Upper lobe of left lung (tissue), 6 donors: ENCODE measurements around the gene HS3ST6. TPM values are rescaled to one million over a fixed set of nuclear protein-coding genes. Genes with fewer than 3 reads are reported as not detected.
"Not testable (repeated sequence)": the region's sequence is repeated elsewhere in the genome, so short reads cannot be mapped to it uniquely, and the experiment has no call there.

Experiments
- ATAC-seq, 2 donors: fragments of 200-7000 bp; cut with Tn5 transposase; one replicate each; pipeline ENCODE4 v1.9.1; 2022; ENCODE audit warnings: mild to moderate bottlenecking in 2 of 2, moderate library complexity in 2 of 2; ENCODE audit not compliant: low FRiP score in 2 of 2
- DNase-seq, 2 donors: peaks; one replicate each; pipeline ENCODE4 v3.0.0-alpha.2; 2019 to 2020
- H3K27ac ChIP-seq, 4 donors: fragments of 200-600 bp; sonication (generic); one replicate each; pipeline ENCODE4 v1.5.1; 2016 to 2019
- H3K27me3 ChIP-seq, 4 donors: fragments of 200-600 bp; sonication (generic); one replicate each; pipeline ENCODE4 v1.5.1; 2017 to 2019
- H3K36me3 ChIP-seq, 4 donors: fragments of 200-600 bp; sonication (generic); one replicate each; pipeline ENCODE4 v1.5.1; 2016 to 2019
- H3K4me1 ChIP-seq, 4 donors: fragments of 200-600 bp; sonication (generic); one replicate each; pipeline ENCODE4 v1.5.1; 2018 to 2019
- H3K4me3 ChIP-seq, 4 donors: fragments of 200-600 bp; sonication (generic); one replicate each; pipeline ENCODE4 v1.5.1; 2017 to 2019; ENCODE audit warnings: mild to moderate bottlenecking in 2 of 4, moderate library complexity in 1 of 4
- H3K9me3 ChIP-seq, 4 donors: fragments of 200-600 bp; sonication (generic); one replicate each; pipeline ENCODE4 v1.5.1; 2018 to 2019
- CTCF ChIP-seq, 6 experiments: fragments of 450-650 bp in 4 of 6; fragments of 200-600 bp in 2 of 6; sonication (generic) in 2 of 6; IDR thresholded peaks; one replicate each; pipeline ENCODE4 v1.5.1; 2016 to 2019; ENCODE audit warnings: antibody characterized with exemption in 6 of 6
- EP300 ChIP-seq, 4 donors: sonication (generic); formaldehyde crosslinking; IDR thresholded peaks; one replicate each; pipeline ENCODE4 v1.5.1; 2017; ENCODE audit warnings: antibody characterized with exemption in 4 of 4, control low read depth in 2 of 4
- POLR2A ChIP-seq, 4 donors: fragments of 450-650 bp; IDR thresholded peaks; one replicate each; pipeline ENCODE4 v1.5.1; 2016 to 2017; ENCODE audit warnings: antibody characterized with exemption in 4 of 4, mild to moderate bottlenecking in 2 of 4
- POLR2AphosphoS5 ChIP-seq, 2 donors: sonication (generic); formaldehyde crosslinking; IDR thresholded peaks; one replicate each; pipeline ENCODE4 v1.5.1; 2017; ENCODE audit warnings: antibody characterized with exemption in 2 of 2
- WGBS, 2 donors: methylation state at CpG; one replicate each; pipeline ENCODE4 v1.1.5; 2017 to 2018; 5-methylcytosine and 5-hydroxymethylcytosine counted together
- total RNA-seq, 6 donors: library from RNA; depleted of rRNA in 4 of 6; stranded (reverse); fragments of >200 nt in 4 of 6; gene quantifications; one replicate each; pipeline versions ENCODE4 v1.1.0 to v1.2.1, GENCODE V29; 2016 to 2021
- donor health status: DM: no; HTN: no; CAD: no; lungs with moderate emphysema.
- donor health status: DM: no; HTN: yes; CAD: no; lungs with severe emphysema.

Gene HS3ST6
- total RNA-seq, 6 donors from 2014 or later = 0.44 to 4.0 (median 0.95) TPM; not detected in 2

GRCh38 chr16:1959269-1960039, 41.2 kb upstream of the HS3ST6 start, which contains the start of gene NDUFB10:
NDUFB10 (plus strand) TSS chr16:1959538; CDS start chr16:1959625, 87 bp downstream.
- Histone ChIP-seq H3K27me3 (no peaks in the 10 kb centered on the region), H3K27ac (peak within 1 kb of the TSS; percentile 79 to 94 (median 90)), H3K4me3 (peak within 1 kb of the TSS; percentile 72 to 96 (median 94)), H3K36me3 (peaks cover 14 to 34% (median 23%) of the 10 kb centered on the region in 4 donors), H3K4me1 (peaks cover 21 to 43% (median 26%) of the 10 kb centered on the region in 4 donors), H3K9me3 (no peaks in the 10 kb centered on the region)
- 0 to 1% methylated on average over 23 to 71 of the region's 79 CpGs for WGBS, 2 donors
- DNase-seq = peak; percentile 95 to 99
- peak; percentile 95 to 98 for ATAC-seq
- TF ChIP-seq POLR2AphosphoS5 (IDR thresholded peaks at IDR 0.05) (peak; percentile 87 to 97), EP300 (IDR thresholded peaks at IDR 0.05) (no peak), CTCF (IDR thresholded peaks at IDR 0.05) (peak; percentile 60 to 92 (median 76)), POLR2A (IDR thresholded peaks at IDR 0.05) (peak in 3 of 4 donors; percentile 1 to 97 (median 97))

- ATAC-seq (peak; percentile 0 to 35), DNase-seq (no peak)
- Histone ChIP-seq H3K36me3 (peaks cover 14 to 32% (median 23%) of the 10 kb centered on the region in 4 donors), H3K27me3 (no peaks in the 10 kb centered on the region), H3K4me3 (peak overlapping the region in 3 of 4 donors; percentile 72 to 95 (median 94)), H3K9me3 (no peaks in the 10 kb centered on the region), H3K4me1 (peaks cover 21 to 38% (median 24%) of the 10 kb centered on the region in 4 donors), H3K27ac (peak overlapping the region; percentile 79 to 94 (median 90))
- no peak for TF ChIP-seq POLR2AphosphoS5 (IDR thresholded peaks at IDR 0.05)
- WGBS, 2 donors = 19 to 41% methylated on average over 8 to 13 of the region's 14 CpGs
These were observed 40.6 kb upstream of the HS3ST6 start for GRCh38 chr16:1958715-1959268.

- H3K27me3 ChIP-seq, ATAC-seq, H3K4me3 ChIP-seq, H3K9me3 ChIP-seq, H3K27ac ChIP-seq: not testable (repeated sequence)
- Histone ChIP-seq H3K4me1 (peaks cover 16 to 31% (median 20%) of the 10 kb centered on the region in 4 donors), H3K36me3 (peaks cover 14 to 25% (median 21%) of the 10 kb centered on the region in 4 donors)
- WGBS, 2 donors = 76 to 87% methylated on average over 7 to 10 of the region's 30 CpGs
- DNase-seq = peak in 1 of 2 donors; percentile 84
These were observed 39.9 kb upstream of the HS3ST6 start for GRCh38 chr16:1958143-1958491.

DNA sequence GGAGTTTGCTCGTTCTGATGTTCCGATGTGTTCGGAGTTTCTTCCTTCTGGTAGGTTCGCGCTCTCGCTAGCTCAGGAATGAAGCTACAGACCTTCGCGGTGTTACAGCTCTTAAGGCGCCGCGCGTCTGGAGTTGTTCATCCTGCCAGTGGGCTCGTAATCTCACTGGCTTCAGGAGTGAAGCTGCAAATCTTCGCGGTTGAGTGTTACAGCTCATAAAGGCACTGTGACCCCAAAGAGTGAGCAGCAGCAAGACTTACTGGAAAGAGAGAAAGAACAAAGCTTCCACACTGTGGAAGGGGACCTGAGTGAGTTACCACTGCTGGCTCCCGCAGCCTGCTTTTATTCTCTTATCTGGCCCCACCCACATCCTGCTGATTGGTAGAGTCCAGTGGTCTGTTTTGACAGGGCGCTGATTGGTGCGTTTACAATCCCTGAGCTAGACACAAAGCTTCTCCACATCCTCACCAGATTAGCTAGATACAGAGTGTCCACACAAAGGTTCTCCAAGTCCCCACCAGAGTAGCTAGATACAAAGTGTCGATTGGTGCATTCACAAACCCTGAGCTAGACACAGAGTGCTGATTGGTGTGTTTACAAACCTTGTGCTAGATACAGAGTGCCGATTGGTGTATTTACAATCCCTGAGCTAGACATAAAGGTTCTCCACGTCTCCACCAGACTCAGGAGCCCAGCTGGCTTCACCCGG, 39.4 kb upstream of the HS3ST6 start:
- peaks cover 13 to 27% (median 18%) of the 10 kb centered on the region in 4 donors for H3K4me1 ChIP-seq
- H3K36me3 ChIP-seq = peaks cover 14 to 20% (median 15%) of the 10 kb centered on the region in 4 donors
- DNase-seq, H3K4me3 ChIP-seq, H3K27me3 ChIP-seq, ATAC-seq, H3K9me3 ChIP-seq, H3K27ac ChIP-seq: not testable (repeated sequence)
- 88% methylated on average over 16 to 20 of the region's 22 CpGs for WGBS, 2 donors

- peak in 1 of 2 donors; percentile 50 for ATAC-seq
- no peak for TF ChIP-seq POLR2AphosphoS5 (IDR thresholded peaks at IDR 0.05)
- no peak for TF ChIP-seq EP300 (IDR thresholded peaks at IDR 0.05)
These were observed 35.5 kb upstream of the HS3ST6 start for GRCh38 chr16:1953734-1954133.

DNA sequence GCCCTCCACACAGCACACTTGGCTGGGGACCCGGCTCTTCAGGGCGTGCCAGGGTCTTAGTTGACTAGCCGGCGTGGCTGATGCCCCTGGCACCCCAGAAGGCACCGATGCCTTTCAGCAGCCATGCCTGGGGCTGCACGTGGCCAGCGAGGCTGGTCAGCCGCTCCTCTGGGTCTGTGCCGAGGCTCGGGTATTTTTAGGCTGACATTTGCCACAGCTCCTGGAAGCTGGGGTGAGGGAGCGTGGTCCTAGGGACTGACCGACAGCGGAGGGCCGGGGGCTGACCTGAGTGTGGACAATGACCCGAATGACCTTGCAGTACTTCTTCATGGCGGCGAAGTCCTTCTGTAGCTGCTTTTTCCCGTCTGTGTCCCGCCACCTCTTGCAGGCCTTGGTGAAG, 32.3 kb upstream of the HS3ST6 start:
- WGBS, 2 donors = 81 to 100% methylated on average over 2 to 19 of the region's 19 CpGs
- no peaks in the 10 kb centered on the region for H3K36me3 ChIP-seq
- no peak for ATAC-seq
- H3K27me3 ChIP-seq = no peaks in the 10 kb centered on the region
- H3K4me3 ChIP-seq = no peak overlapping the region
- TF ChIP-seq POLR2A (IDR thresholded peaks at IDR 0.05) = no peak
- no peak for TF ChIP-seq POLR2AphosphoS5 (IDR thresholded peaks at IDR 0.05)
- no peak for TF ChIP-seq CTCF (IDR thresholded peaks at IDR 0.05)
- no peak for TF ChIP-seq EP300 (IDR thresholded peaks at IDR 0.05)
- DNase-seq = no peak
- H3K27ac ChIP-seq = no peak overlapping the region
- H3K4me1 ChIP-seq = no peaks in the 10 kb centered on the region
- H3K9me3 ChIP-seq = no peaks in the 10 kb centered on the region

More at GRCh38 chr16:1953734-1954133, 35.5 kb upstream of the HS3ST6 start:
- 91 to 93% methylated on average over 13 to 21 of the region's 22 CpGs for WGBS, 2 donors
- no peaks in the 10 kb centered on the region for H3K36me3 ChIP-seq
- no peak overlapping the region for H3K4me3 ChIP-seq
- peaks cover 0 to 2% (median under 1%) of the 10 kb centered on the region in 4 donors for H3K4me1 ChIP-seq
- no peaks in the 10 kb centered on the region for H3K27me3 ChIP-seq
- no peaks in the 10 kb centered on the region for H3K9me3 ChIP-seq
- H3K27ac ChIP-seq = no peak overlapping the region
- DNase-seq = peak in 1 of 2 donors; percentile 77
